PC-9 (cell line): ENCODE measurements around the gene MRPL21.

Source experiments
- EZH2 ChIP-seq: fragments of 200-600 bp; sonication (generic); IDR thresholded peaks from 2 replicates; pipeline ENCODE4 v1.8.0; 2017; ENCODE audit warnings: antibody characterized with exemption, low read depth
- TF ChIP-seq, protein P1 (sequence below): fragments of 200-600 bp; sonication (generic); conservative IDR thresholded peaks from 2 replicates; pipeline ENCODE4 v1.6.1; 2017; ENCODE audit warnings: mixed run types, antibody characterized with exemption, mild to moderate bottlenecking, moderate library complexity

DNA sequence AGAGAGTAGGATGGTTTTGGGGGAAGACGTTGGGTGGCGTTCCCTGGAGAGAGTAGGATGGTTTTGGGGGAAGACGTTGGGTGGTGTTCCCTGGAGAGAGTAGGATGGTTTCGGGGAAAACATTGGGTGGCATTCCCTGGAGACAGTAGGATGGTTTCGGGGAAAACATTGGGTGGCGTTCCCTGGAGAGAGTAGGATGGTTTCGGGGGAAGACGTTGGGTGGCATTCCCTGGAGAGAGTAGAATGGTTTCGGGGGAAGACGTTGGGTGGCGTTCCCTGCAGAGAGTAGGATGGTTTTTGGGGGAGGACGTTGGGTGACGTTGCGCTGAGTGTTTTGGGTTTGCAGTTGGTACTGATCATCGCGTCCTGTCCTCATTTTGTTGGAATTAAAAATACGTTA, 28.3 kb upstream of the MRPL21 start:
- TF ChIP-seq, protein P1, sequence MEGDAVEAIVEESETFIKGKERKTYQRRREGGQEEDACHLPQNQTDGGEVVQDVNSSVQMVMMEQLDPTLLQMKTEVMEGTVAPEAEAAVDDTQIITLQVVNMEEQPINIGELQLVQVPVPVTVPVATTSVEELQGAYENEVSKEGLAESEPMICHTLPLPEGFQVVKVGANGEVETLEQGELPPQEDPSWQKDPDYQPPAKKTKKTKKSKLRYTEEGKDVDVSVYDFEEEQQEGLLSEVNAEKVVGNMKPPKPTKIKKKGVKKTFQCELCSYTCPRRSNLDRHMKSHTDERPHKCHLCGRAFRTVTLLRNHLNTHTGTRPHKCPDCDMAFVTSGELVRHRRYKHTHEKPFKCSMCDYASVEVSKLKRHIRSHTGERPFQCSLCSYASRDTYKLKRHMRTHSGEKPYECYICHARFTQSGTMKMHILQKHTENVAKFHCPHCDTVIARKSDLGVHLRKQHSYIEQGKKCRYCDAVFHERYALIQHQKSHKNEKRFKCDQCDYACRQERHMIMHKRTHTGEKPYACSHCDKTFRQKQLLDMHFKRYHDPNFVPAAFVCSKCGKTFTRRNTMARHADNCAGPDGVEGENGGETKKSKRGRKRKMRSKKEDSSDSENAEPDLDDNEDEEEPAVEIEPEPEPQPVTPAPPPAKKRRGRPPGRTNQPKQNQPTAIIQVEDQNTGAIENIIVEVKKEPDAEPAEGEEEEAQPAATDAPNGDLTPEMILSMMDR: no peak
- no peak for TF ChIP-seq EZH2
